PC-9 (cell line): Measurements from ENCODE around the gene SETX. TPM values are rescaled to one million over a fixed set of nuclear protein-coding genes. Genes with fewer than 3 reads are reported as not detected.

Experiments used
- BruUV-seq: library from RNA; stranded (reverse); fragments of 400-500 nt; replicated peaks from 2 replicates; lab custom pipeline; 2021; lab: Mats Ljungman, UMichigan
- CTCF ChIA-PET: fragments of 300-600 bp; sonication (Branson Sonifier 250); formaldehyde crosslinking; loops from one replicate; lab custom pipeline; 2022; ENCODE audit warnings: antibody characterized with exemption; lab: Charles Lee
- POLR2A ChIA-PET: fragments of 300-600 bp; sonication (Branson Sonifier 250); formaldehyde crosslinking; loops from one replicate; lab custom pipeline; 2022; ENCODE audit warnings: antibody characterized with exemption; ENCODE audit not compliant: unreplicated experiment; lab: Charles Lee
- DNase-seq, 2 experiments: peaks; one replicate each; pipeline versions ENCODE4 v3.0.0 to v3.0.0-alpha.2; 2015 to 2022; ENCODE audit warnings: mixed read lengths in 1 of 2
- H2AFZ ChIP-seq: fragments of 200-600 bp; sonication (generic); 2 replicates; pipeline ENCODE4 v1.8.1; 2017; ENCODE audit warnings: antibody characterized with exemption
- H3F3A ChIP-seq: fragments of 200-600 bp; sonication (generic); 2 replicates; pipeline ENCODE4 v1.8.1; 2017; ENCODE audit warnings: antibody characterized with exemption, mild to moderate bottlenecking, low read depth; ENCODE audit not compliant: insufficient read depth
- H3K27ac ChIP-seq: fragments of 200-600 bp; sonication (generic); 2 replicates; pipeline ENCODE4 v1.6.1; 2016; ENCODE audit warnings: mixed run types
- H3K27me3 ChIP-seq: fragments of 200-600 bp; sonication (generic); 2 replicates; pipeline ENCODE4 v1.6.1; 2016; ENCODE audit warnings: low read depth, mixed run types; ENCODE audit not compliant: insufficient read depth
- H3K36me3 ChIP-seq: fragments of 200-600 bp; sonication (generic); 2 replicates; pipeline ENCODE4 v1.6.1; 2016; ENCODE audit warnings: low read depth, mixed run types
- H3K4me1 ChIP-seq: fragments of 200-600 bp; sonication (generic); replicated peaks from 2 replicates; pipeline ENCODE4 v1.6.1; 2016; ENCODE audit warnings: mixed run types; ENCODE audit not compliant: insufficient read depth
- H3K4me2 ChIP-seq: fragments of 200-600 bp; sonication (generic); 2 replicates; pipeline ENCODE4 v1.6.1; 2017; ENCODE audit warnings: mixed run types
- H3K4me3 ChIP-seq: fragments of 200-600 bp; sonication (generic); 2 replicates; pipeline ENCODE4 v1.6.1; 2016; ENCODE audit warnings: mixed run types
- H3K79me2 ChIP-seq: fragments of 200-600 bp; sonication (generic); 2 replicates; pipeline ENCODE4 v1.6.1; 2017; ENCODE audit warnings: low read depth, mixed run types
- H3K9me2 ChIP-seq: fragments of 200-600 bp; sonication (generic); 2 replicates; pipeline ENCODE4 v1.8.1; 2017; ENCODE audit warnings: mild to moderate bottlenecking; ENCODE audit not compliant: insufficient read depth
- H3K9me3 ChIP-seq: fragments of 200-600 bp; sonication (generic); 2 replicates; pipeline ENCODE4 v1.8.1; 2016; ENCODE audit warnings: low read depth; ENCODE audit not compliant: insufficient read depth
- H4K20me1 ChIP-seq: fragments of 200-600 bp; sonication (generic); 2 replicates; pipeline ENCODE4 v1.8.1; 2017; ENCODE audit not compliant: insufficient read depth
- CTCF ChIP-seq: fragments of 200-600 bp; sonication (generic); conservative IDR thresholded peaks from 2 replicates; pipeline ENCODE4 v1.6.1; 2017; ENCODE audit warnings: mixed run types, antibody characterized with exemption, mild to moderate bottlenecking, moderate library complexity
- EZH2 ChIP-seq: fragments of 200-600 bp; sonication (generic); IDR thresholded peaks from 2 replicates; pipeline ENCODE4 v1.8.0; 2017; ENCODE audit warnings: antibody characterized with exemption, low read depth
- intact Hi-C: fragments of 100-400 bp; cut with micrococcal nuclease; formaldehyde crosslinking; loops from one replicate; pipeline ENCODE4 v1.10.0; 2022; ENCODE audit not compliant: unreplicated experiment
- total RNA-seq: library from RNA; stranded (reverse); gene quantifications from 2 replicates; pipeline ENCODE4 v1.2.3, GENCODE V29; 2021

SETX gene
- total RNA-seq, 1 experiment from 2014 or later: 23.5 TPM

GRCh38 chr9:132239999-132240840 lies 114.6 kb downstream of the SETX start:
- no peaks in the 10 kb centered on the region; the same call in none of the 2 replicates for H4K20me1 ChIP-seq
- BruUV-seq: no TSS peak
- no peaks in the 10 kb centered on the region for H3F3A ChIP-seq
- H3K4me3 ChIP-seq: no peak overlapping the region
- no peak for DNase-seq
- no peaks in the 10 kb centered on the region for H3K4me1 ChIP-seq
- no peak overlapping the region for H3K27ac ChIP-seq
- no peaks in the 10 kb centered on the region for H3K9me2 ChIP-seq
- ChIA-PET POLR2A (no interaction called here), CTCF (interaction anchor here (0.6 kb wide), 1 partner anchor 474 kb away, joined by 5 read pairs; no protein-coding TSS in a partner anchor)
- H3K4me2 ChIP-seq: no peak overlapping the region
- no peak overlapping the region for H2AFZ ChIP-seq
- intact Hi-C loops: loop anchor here (10.0 kb wide), 2 partner anchors 275 to 405 kb away; no protein-coding TSS in a partner anchor
- H3K36me3 ChIP-seq: no peaks in the 10 kb centered on the region
- no peaks in the 10 kb centered on the region for H3K79me2 ChIP-seq
- H3K9me3 ChIP-seq: no peaks in the 10 kb centered on the region
- peaks cover 35% of the 10 kb centered on the region for H3K27me3 ChIP-seq
- TF ChIP-seq CTCF: no peak
- TF ChIP-seq EZH2: no peak

- Histone ChIP-seq H3K9me2 (no peaks in the 10 kb centered on the region), H2AFZ (no peak overlapping the region), H3K4me1 (no peaks in the 10 kb centered on the region), H3K27me3 (peaks cover 35% of the 10 kb centered on the region), H3K4me2 (no peak overlapping the region), H3K4me3 (no peak overlapping the region), H3K27ac (no peak overlapping the region), H3F3A (no peaks in the 10 kb centered on the region), H4K20me1 (no peaks in the 10 kb centered on the region; the same call in none of the 2 replicates), H3K36me3 (no peaks in the 10 kb centered on the region), H3K79me2 (no peaks in the 10 kb centered on the region), H3K9me3 (no peaks in the 10 kb centered on the region)
- CTCF ChIA-PET: no interaction called here
- POLR2A ChIA-PET: no interaction called here
- BruUV-seq: no TSS peak
- no peak for DNase-seq
- TF ChIP-seq CTCF (no peak), EZH2 (no peak)
- intact Hi-C loops: loop anchor here (10.0 kb wide), 2 partner anchors 275 to 405 kb away; no protein-coding TSS in a partner anchor
Measured at GRCh38 chr9:132239518-132239917, 115.3 kb downstream of the SETX start.

DNA sequence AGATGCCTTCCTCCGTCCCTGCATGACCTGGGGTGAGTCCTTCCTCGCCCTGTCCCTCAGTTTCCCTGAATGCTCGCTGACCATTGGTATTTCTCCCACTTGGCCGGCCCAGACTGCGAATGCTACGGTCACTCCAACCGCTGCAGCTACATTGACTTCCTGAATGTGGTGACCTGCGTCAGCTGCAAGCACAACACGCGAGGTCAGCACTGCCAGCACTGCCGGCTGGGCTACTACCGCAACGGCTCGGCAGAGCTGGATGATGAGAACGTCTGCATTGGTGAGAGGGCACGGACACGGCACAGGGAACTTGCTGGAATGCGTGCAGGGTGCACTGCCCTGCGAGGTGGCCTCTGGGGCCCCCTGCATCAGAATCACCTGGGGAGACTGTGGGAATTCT lies 115.8 kb downstream of the SETX start:
- no TSS peak for BruUV-seq
- no peaks in the 10 kb centered on the region for H3K79me2 ChIP-seq
- intact Hi-C loops: loop anchor here (10.0 kb wide), 2 partner anchors 274 to 404 kb away; no protein-coding TSS in a partner anchor
- no peak overlapping the region for H3K4me2 ChIP-seq
- DNase-seq: no peak
- no peaks in the 10 kb centered on the region for H3K36me3 ChIP-seq
- no peak overlapping the region for H3K27ac ChIP-seq
- ChIA-PET CTCF (no interaction called here), POLR2A (no interaction called here)
- no peaks in the 10 kb centered on the region for H3K4me1 ChIP-seq
- no peaks in the 10 kb centered on the region for H3F3A ChIP-seq
- no peaks in the 10 kb centered on the region; the same call in none of the 2 replicates for H4K20me1 ChIP-seq
- H3K9me3 ChIP-seq: no peaks in the 10 kb centered on the region
- peaks cover 39% of the 10 kb centered on the region for H3K27me3 ChIP-seq
- no peak overlapping the region for H2AFZ ChIP-seq
- H3K9me2 ChIP-seq: no peaks in the 10 kb centered on the region
- no peak overlapping the region for H3K4me3 ChIP-seq
- no peak for TF ChIP-seq EZH2
- no peak for TF ChIP-seq CTCF
